ENCODE measurements around the gene SH3BP4.

DNA sequence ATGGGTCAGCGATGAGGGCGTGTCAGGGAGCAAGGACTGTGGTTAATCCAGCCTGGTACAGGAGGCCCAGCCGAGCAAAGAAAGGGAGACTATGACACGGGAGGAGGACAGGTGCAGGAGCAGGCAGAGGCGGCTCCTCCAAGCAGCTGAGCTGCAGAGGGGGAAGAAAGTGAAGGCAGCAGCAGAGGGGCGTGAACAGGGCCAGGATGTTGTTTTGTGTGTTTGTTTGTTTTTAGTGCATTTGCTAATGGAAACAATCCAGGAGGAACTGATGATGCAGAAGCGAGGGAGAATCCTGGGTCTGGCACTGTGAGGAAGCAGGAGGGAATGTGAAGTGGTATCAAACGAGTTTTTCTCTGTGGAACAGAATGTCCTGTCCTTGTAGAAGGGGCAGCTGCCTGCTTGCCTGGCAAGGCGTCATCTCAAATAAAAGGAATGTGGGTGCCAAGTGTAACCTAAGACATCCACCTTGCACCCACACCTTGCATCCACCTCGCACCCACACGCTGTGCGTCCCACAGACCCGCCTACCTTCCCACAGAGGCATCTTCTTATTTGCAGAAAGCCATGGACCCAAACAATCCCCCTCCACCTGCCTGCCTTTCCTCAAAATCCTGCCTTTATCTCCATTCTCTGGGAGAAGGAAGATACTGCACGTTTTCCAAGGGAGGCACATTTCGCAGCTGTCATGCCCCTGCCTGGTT is 134.8 kb downstream of the SH3BP4 start:
- no peak for TF ChIP-seq POLR2A (IDR thresholded peaks at IDR 0.05; ENCODE audit: low read length)
- no peak for TF ChIP-seq GATA1 (IDR thresholded peaks at IDR 0.05; ENCODE audit: low read depth, low read length)

Data from erythroblast (primary cell).